ENCODE results near the gene SPOCK1.
"Not testable (repeated sequence)": the region's sequence is repeated elsewhere in the genome, so short reads cannot be mapped to it uniquely, and the experiment has no call there.

The SPOCK1 gene

DNA sequence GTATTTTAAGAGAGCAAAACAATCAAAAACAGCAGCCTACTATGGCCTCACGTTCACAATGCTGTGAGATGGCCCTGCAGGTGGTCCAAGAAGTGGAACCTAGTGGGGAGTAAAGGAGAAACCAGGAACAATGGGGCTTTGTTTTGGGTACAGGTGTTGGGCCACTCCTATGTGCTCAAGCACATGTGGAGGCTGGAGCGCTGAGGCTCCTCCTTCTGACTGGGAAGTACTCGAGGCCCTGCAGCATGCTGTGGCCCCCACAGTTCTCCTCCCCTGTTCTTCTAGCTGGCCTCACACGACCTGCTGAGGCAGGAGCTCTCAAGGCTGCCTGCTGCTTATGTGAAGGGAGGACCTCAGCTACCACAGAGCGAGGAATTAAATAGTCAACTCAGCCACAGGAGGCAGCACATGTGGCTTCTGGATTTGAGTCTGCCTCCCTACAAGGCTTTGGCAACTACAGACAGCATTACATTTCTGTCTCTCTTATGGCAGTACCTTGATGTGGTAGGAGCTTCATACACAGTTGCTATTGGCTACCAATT is 482.3 kb downstream of the SPOCK1 start:
- no peak for DNase-seq (ENCODE audit: low spot score)

DNA sequence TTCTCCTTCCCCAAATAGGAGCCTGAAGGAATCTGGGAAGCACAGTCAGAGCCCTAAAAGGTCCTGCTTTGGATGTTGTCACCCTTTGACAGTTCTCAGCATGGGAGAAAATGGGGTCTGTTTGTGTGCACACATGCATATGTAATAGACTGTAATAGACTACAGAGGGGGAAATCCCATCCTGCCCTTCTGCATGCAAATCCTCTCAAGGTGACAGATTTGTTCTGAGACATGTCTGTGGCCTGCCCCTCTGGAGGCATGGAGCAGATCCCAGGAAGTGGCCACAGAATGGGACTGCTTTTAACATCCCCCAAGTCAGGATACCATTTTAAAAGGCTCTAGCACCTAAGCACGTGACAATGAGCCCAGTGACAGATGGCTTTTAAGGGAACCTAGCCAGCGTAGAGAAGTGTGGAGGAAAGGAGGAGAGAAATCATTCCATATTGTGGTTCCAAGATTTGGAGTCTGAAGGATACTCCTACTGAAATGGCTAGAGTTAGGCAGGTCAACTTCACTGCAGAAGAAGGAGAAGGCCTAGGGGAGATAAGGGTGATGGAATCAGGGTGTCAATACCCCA is 483.5 kb downstream of the SPOCK1 start:
- DNase-seq (ENCODE audit: low spot score): no peak

DNA sequence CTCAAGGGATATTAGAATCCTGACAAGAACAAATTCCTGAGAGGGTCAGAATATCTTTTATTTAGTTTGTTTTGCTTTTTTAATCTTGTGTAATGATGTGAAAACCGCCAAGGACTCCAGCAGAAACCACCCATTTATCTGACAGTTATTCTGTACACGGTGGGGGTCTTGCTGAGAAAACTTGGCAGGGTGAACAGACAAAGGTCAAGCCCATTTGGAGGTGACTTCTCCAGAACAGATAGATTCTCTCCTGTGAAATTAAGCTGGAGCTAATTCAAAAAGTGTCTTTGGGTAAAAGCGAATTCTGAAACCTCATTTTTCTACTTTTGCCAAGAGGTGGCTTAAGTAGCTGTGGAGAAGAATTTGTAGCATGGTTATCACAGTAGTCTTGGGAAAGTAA is 484.4 kb downstream of the SPOCK1 start:
- DNase-seq (ENCODE audit: low spot score): no peak

DNA sequence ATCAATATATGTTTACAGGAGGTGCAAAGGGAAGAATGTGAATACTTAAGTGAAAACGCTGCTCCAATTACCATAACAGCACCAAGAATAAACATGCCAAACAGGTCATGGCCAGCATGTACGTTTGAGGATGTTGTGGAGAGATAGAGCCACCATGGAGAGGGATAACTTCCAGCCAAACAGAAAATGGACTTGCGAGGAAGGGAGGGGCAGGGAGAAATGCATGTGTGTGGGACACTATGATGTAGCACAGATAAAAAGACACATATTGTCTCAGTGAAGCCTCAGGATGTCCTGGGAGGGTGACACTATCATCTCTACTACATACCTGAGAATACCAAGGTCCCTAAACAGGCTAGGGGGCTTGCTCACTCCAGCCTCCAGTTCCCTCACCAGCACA is 488.9 kb downstream of the SPOCK1 start:
- no peak for DNase-seq (ENCODE audit: low spot score)

DNA sequence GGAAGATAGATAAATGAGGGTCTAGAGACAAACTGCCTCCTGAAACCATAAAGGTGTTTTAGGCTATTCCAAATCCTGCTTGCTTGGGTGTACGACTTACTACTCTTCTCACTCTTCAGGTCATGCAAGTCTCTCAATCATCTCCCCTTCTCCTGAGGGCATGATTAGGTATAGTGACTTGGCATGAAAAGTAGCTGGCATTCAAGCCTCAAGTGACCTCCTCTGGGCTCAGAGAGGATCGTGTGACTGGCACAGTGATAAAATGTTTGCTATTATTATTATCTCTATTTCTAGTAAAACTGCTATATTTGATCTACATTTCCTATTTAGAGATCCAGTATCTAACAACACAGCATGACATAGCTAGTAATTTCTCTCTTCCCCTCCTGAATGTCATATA is 494.8 kb downstream of the SPOCK1 start:
- no peak for DNase-seq (ENCODE audit: low spot score)

DNA sequence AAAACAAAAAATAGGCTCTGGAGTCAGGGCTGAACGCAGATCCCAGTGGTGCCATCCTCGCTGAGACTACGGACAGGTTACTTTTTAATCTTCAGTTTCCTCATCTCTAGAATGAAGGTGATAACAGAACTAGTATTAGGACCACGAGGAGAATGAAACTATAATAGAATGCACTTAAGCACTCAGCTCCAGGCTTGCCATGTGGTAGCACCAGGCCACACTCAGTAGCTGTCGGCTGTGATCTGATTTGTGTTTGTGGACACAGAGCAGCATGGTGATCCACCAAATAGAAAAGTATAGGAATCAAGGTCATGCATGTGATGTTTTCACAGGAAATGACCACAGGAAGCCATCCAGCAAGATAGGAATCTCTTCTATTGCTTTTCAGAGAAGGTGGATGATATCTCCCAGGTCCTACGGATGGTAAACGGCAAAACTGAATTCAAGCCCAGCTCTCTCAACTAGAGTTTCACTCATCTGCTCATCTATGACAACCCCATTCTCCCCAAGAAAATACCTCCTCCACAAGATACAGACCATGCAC is 498.0 kb downstream of the SPOCK1 start:
- no peak for DNase-seq (ENCODE audit: low spot score)

DNA sequence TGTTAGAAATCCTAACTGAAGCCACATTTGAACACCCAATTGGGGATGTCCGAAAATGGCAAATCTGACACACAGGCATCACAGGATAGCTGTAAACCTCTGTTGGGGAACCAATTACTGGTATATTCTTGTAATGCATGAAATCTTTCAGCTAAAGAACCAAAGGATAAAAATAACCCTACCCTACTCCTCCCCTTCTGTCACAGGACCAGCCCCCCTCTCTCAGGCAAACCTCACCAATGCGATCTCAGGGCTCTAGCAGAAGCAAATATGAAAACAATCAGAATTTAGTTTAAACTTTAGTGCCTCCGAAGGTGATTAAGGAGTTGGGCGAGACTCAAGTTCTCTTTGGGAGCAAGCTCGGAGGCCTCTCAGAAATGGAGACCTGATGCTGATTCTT is 499.3 kb downstream of the SPOCK1 start:
- no peak for DNase-seq (ENCODE audit: low spot score)

DNA sequence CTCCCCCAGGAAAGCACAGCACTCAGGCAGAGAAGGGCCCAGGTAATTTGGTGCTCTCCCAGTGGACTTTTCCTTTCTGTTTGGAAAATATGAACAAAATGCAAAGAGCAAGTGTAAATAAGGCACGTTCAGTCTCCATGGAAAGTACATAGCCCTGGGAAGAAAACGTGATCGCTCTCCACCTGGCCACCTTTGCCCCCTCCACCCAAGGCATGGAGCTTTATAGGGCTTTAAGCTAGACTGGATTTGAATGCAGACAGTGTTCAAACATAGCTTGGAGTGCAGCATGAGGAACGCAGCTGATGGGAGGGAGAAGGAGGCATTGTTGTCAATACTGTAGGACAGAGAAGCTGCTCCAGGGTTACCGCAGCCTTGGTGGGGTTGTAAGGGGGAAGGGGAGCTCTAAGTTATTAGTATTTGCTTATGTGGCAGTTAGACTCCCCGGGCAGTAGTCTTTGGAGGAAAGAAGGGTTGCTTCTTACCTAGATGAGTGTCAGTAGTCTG is 500.2 kb downstream of the SPOCK1 start:
- DNase-seq (ENCODE audit: low spot score): no peak

DNA sequence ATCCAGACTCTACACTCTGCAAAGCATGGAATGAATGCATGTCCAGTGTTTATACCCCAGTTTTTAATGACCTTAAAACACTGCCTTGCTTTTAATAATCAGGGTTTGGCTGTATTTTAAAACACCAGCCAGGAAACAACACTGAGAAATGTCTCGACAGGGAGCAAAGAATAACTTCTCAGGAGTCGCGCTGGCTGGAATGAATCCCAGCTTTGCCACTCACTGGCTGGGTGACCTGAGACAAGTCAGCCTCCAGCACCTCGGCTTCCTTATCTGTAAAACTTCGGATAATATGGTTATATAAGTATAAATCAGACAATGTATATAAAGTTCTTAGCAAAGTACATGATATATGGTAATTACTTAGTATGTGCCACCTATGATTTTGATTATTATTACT is 505.0 kb downstream of the SPOCK1 start:
- no peak for DNase-seq (ENCODE audit: low spot score)

DNA sequence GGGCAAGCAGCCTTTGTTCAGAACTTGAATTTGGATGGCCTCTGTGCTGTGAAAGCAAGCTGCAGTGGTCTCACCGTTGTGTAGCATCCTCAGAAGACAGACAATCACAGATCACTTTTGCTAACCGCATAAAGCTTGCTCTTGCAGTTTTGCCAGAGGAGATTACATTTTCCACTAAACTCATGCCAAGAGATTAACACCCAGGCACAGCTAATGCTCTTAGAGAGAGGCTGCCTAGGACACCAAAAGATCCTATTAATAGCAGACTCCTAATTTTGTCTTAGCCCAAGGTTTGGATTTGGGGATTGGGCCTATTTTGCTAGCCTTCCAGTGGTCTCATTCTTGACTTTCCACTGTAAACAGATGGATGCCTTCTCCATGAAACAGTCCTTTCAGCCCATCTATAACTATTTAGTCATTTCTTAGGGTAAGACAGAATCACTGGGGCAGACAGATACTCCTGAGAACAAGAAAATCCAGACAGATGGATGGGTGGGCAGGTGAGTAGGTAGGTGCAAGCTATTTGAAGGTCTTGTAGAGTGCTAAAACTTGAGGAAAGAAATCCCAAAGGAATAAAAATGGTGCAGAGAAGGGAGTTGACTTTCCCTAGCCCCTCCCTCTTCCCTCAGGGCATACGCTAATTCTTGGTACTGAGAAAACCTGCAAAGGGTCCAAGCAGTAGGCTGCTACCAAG is 506.2 kb downstream of the SPOCK1 start:
- DNase-seq (ENCODE audit: low spot score): no peak

DNA sequence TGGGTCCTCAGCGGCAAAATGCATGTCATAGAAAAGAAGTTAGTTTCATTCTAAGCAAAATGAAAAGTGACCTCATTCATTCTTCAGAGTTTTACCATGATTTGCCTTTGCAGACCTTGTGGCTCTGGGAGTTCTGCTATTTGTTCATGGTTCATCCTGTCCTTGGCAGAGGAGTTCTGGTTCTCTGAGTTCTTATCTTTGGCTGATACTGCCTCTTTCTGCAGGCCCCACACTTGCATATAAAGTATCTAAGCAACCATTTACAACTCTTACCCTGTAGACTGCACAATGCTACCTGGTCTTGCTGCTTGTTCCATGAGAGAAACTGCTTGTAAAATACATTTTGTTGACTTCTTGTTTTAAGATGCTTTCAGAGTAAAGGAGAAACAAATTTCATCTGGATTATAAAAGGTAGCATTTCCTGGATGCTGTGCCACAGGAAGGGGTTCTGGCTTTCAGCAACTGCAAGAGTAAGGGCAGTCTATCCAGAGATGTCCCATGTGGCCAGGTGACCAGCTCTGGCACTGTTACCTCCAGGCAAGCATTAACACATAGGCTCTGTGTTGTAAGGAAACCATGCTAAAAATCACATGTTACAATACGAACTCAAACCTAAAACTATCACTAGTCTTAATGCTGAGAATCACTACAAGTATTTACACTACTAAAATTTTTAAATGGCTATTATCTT is 513.2 kb downstream of the SPOCK1 start:
- no peak for DNase-seq (ENCODE audit: low spot score)

DNA sequence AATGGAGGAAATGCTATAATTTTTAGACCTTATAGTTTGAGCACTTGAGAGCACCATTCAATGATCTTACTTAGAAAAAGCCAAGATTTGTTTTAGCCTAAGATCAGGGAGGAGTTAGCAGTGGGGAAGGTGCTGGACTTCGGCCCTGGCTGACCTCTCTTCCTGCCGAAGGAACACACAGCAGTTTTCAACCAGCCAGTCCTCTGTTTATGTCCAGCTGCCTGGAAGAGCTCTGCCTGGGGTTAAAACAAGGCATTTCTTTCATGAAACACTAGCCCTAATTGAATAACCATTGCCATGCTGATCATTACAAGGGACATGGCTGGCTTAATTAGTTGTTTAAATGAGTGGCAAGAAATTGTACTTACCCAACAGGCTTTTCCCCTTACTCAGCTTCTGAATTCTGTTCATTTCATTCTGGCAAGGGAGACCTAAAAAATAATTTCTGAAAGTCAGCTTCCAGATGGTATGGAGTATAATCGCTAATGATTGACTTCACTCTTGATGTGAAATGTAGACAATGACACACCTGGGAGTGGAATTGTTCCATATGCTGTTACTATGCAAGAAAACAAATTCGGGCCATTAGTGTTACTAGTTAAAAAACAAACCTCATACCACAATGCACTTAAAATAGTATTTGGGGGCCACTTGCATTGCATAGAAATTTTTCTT is 514.2 kb downstream of the SPOCK1 start:
- no peak for DNase-seq (ENCODE audit: low spot score)

DNA sequence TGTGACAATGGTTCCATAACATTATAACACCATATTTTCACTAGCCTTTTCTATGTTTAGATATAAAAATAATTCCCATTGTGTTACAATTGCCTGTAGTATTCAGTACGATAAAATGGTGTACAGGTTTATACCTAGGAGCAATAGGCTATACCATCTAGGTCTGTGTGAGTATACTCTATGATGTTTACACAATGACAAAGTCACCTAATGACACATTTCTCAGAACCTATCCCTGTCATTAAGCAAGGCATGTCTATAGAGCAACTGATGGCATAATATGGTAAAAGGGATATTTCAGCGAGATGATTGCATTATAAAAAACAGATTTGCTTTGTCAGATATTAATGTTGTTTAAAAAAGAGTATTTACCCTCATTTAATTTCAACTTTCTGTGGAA is 517.2 kb downstream of the SPOCK1 start:
- no peak for DNase-seq (ENCODE audit: low spot score)

DNA sequence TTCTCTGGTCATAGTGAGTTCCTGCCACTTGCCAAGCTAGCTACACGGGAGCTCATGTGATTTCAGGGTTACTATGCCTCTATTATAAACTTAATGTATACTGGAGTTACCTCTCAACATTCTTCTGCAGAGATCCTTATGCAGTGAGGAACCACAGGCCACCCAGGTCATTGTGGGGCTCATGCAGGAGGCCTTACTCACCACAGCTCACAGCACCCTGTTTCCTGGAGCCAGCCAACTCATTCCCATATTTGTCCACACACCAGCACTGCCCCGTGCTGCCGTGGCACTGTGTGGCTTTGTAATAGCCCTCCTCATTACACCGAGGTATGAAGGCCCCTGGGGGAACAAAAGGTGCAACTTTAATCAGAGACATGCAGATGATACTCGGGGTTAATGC is 520.0 kb downstream of the SPOCK1 start:
- no peak for DNase-seq (ENCODE audit: low spot score)

DNA sequence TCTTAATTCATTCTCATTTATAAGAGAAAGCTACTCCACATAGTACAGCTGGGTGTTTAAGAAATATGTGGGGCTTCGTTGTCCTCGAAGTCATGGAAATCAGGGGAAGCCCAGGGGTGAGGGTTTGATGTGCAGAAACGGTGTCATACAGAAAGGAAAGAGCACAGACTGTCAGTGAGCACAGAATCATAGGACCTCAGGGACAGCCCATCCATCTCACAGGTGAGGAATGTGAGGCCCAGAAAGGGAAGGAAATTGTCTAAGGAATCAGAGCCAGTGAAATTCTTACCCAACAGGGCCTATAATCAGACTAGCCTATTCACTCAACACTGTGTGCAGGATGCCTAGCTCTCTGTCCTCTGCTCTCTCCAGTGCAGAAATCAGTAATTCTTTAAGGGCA is 535.6 kb downstream of the SPOCK1 start:
- DNase-seq (ENCODE audit: low spot score): no peak

DNA sequence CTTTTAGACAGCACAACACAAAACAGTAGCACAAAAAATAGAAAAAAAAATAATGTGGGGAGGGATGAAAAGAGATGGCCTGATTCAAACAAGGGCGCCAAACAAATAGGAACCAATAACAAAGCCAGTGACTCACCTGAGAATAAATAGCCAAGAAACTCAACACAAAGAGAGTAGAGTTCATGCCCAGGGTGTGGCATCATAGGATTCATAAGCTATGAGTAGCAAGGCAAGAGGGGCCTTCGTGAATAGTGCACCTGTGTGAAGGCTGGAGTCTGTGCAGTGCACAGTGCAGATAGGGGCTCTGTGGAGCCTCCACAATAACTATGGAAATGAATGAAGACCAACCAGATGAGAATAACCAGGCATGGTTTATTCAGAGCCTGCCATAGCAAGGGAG is 541.7 kb downstream of the SPOCK1 start:
- no peak for DNase-seq (ENCODE audit: low spot score)

DNA sequence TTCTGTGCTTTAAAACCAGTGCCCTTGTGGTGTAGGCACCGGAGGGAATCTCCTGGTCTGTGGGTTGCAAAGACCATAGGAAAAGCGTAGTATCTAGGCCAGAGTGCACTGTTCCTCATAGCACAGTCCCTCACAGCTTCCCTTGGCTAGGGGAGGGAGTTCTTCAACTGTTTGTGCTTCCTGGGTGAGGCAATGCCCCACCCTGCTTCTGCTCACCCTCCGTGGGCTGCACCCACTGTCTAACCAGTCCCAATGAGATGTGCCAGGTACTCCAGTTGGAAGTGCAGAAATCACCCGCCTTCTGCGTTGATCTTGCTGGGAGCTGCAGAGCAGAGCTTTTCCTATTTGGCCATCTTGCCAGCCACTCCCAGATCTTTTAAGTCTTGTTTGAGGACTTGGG is 545.0 kb downstream of the SPOCK1 start:
- not testable (repeated sequence) for DNase-seq (ENCODE audit: low spot score)

DNA sequence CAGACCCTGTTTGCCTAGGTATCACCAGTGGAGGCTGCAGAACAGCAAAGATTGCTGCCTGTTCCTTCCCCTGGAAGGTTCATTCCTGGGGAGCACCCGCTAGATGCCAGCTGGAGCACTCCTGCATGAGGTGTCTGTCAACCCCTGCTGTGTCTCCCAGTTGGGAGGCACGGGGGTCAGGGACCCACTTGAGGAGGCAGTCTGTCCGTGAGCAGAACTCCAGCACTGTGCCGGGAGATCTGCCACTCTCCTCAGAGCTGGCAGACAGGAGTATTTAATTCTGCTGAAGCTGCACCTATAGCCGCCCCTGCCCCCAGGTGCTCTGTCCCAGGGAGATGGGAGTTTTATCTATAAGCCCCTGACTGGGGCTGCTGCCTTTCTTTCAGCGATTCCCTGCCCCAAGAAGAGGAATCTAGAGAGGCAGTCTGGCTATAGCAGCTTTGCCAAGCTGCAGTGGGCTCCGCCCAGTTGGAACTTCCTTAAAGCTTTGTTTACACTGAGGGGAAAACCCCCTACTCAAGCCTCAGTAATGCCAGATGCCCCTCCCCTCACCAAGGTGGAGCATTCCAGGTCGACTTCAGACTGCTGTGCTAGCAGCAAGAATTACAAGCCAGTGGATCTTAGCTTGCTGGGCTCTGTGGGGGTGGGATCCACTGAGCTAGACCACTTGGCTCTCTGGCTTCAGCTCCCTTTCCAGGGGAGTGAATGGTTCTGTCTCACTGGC is 545.6 kb downstream of the SPOCK1 start:
- not testable (repeated sequence) for DNase-seq (ENCODE audit: low spot score)

DNA sequence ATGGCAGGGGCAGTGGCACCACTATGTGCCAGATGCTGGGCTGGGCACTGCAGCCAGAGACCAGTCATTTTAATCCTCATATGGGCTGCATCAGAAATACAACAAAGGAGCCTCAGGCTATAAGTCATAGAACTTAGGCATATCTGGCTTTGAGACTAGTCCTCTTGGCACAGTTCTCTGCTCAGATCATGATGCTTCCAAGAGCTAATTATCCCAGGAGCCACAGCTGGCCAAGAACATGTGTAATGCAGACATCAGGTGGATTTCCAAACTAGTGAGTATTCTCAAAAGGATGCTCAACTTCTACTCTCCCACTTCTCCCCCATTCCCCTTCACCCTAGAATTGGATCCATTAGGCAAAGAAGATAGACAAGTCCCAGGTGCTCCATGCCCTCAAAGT is 571.6 kb downstream of the SPOCK1 start:
- DNase-seq (ENCODE audit: low spot score): no peak

DNA sequence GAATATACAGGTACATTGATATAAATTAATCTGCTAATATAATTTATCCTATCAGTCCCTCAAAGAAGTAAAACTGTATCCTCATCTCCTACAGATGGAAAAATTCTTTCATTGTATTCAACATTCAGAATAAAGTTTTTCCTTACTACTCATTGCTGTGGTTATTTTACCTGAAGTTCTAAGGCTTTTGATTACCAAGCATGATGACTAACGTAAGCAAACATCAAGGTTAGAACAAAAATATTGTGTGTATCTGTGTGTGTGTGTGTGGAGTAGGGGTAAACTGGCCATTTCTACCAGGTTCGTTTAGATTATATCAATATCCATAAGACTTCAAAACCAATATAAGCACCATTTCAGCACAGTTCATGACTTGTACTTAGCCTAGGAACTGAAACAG is 573.1 kb downstream of the SPOCK1 start:
- no peak for DNase-seq (ENCODE audit: low spot score)
